Natural killer cell treated with Interleukin-12 subunit alpha and Interleukin-12 subunit beta and Interleukin-15 and Interleukin-18, amount 100 ng/mL, for 72 hours (primary cell): ENCODE data around the gene STAT5A. TPM values are rescaled to one million over a fixed set of nuclear protein-coding genes. Genes with fewer than 3 reads are reported as not detected.
"Not testable (repeated sequence)": the region's sequence is repeated elsewhere in the genome, so short reads cannot be mapped to it uniquely, and the experiment has no call there.

Experiments used
- ATAC-seq, 2 donors: fragments of 150-1000 bp; cut with Tn5 transposase in 1 of 2; sonication (Bioruptor Pico), chemical (Tn5 transposase) in 1 of 2; 2 replicates each; pipeline ENCODE4 v1.10.0; 2021
- DNase-seq: peaks from one replicate; pipeline ENCODE4 v3.0.0; 2022; ENCODE audit warnings: low spot score
- H3K27ac Mint-ChIP-seq, 2 donors: 1 replicate in 1 of 2; 2 replicates in 1 of 2; pipeline ENCODE4 v1.8.0; 2022; ENCODE audit warnings: mixed read lengths in 2 of 2, mild to moderate bottlenecking in 1 of 2, moderate library complexity in 1 of 2
- H3K27me3 Mint-ChIP-seq, 2 donors: 1 replicate in 1 of 2; 2 replicates in 1 of 2; pipeline ENCODE4 v1.8.0; 2022; ENCODE audit warnings: mixed read lengths in 2 of 2
- H3K36me3 Mint-ChIP-seq: one replicate; pipeline ENCODE4 v1.8.0; 2022; ENCODE audit warnings: mixed read lengths
- H3K4me1 Mint-ChIP-seq, 2 donors: 1 replicate in 1 of 2; 2 replicates in 1 of 2; pipeline ENCODE4 v1.8.0; 2022; ENCODE audit warnings: low read depth in 2 of 2, mixed read lengths in 2 of 2, mild to moderate bottlenecking in 1 of 2
- H3K4me3 Mint-ChIP-seq: one replicate; pipeline ENCODE4 v1.8.0; 2022; ENCODE audit warnings: mixed read lengths
- H3K9me3 Mint-ChIP-seq: 2 replicates; pipeline ENCODE4 v1.8.0; 2022; ENCODE audit warnings: mixed read lengths
- total RNA-seq, 2 donors: library from RNA; stranded (reverse); gene quantifications; one replicate each; pipeline ENCODE4 v1.2.3, GENCODE V29; 2022

The STAT5A gene
- total RNA-seq: 100 to 1,000 TPM; 187 to 392 TPM

GRCh38 chr17:42287977-42288802, at the start of gene STAT5A:
TSS of gene STAT5A (plus strand) at chr17:42288498. CDS start at chr17:42289412, 914 bp downstream.
- H3K36me3 Mint-ChIP-seq: peaks cover 16% of the 10 kb centered on the region
- peak within 1 kb of the TSS; percentile 93 for H3K4me3 Mint-ChIP-seq
- ATAC-seq (peak; percentile 88 to 89), DNase-seq (peak; percentile 92)
- no peaks in the 10 kb centered on the region for H3K9me3 Mint-ChIP-seq
- peaks cover 43 to 52% of the 10 kb centered on the region in 2 donors for H3K4me1 Mint-ChIP-seq
- H3K27ac Mint-ChIP-seq: peak within 1 kb of the TSS; percentile 98 to 100
- H3K27me3 Mint-ChIP-seq: no peaks in the 10 kb centered on the region

GRCh38 chr17:42239576-42239975, 48.7 kb upstream of the STAT5A start:
- DNase-seq, H3K4me3 Mint-ChIP-seq, H3K9me3 Mint-ChIP-seq, ATAC-seq, H3K36me3 Mint-ChIP-seq, H3K27me3 Mint-ChIP-seq: not testable (repeated sequence)
- Mint-ChIP-seq H3K27ac (peak overlapping the region in 1 of 2 donors; percentile 54), H3K4me1 (peaks cover 26 to 30% of the 10 kb centered on the region in 2 donors)

- no peak for ATAC-seq
- H3K36me3 Mint-ChIP-seq: no peaks in the 10 kb centered on the region
Measured at GRCh38 chr17:42240201-42240600, 48.1 kb upstream of the STAT5A start.

GRCh38 chr17:42240863-42241262, 47.4 kb upstream of the STAT5A start:
- not testable (repeated sequence) for DNase-seq, H3K4me3 Mint-ChIP-seq, H3K27me3 Mint-ChIP-seq, H3K36me3 Mint-ChIP-seq, ATAC-seq, H3K9me3 Mint-ChIP-seq
- Mint-ChIP-seq H3K4me1 (peaks cover 24 to 30% of the 10 kb centered on the region in 2 donors), H3K27ac (peak overlapping the region in 1 of 2 donors; percentile 54)

More at GRCh38 chr17:42240201-42240600, 48.1 kb upstream of the STAT5A start:
- Mint-ChIP-seq H3K4me3 (no peak overlapping the region), H3K27me3 (no peaks in the 10 kb centered on the region), H3K9me3 (no peaks in the 10 kb centered on the region), H3K27ac (peak overlapping the region in 1 of 2 donors; percentile 54), H3K4me1 (peaks cover 22 to 30% of the 10 kb centered on the region in 2 donors)
- no peak for DNase-seq

GRCh38 chr17:42241871-42242270, 46.4 kb upstream of the STAT5A start:
- DNase-seq (no peak), ATAC-seq (no peak)
- H3K27ac Mint-ChIP-seq: peak overlapping the region in 1 of 2 donors; percentile 38
- H3K4me3 Mint-ChIP-seq: no peak overlapping the region
- no peaks in the 10 kb centered on the region for H3K9me3 Mint-ChIP-seq
- peaks cover 25 to 35% of the 10 kb centered on the region in 2 donors for H3K4me1 Mint-ChIP-seq
- no peaks in the 10 kb centered on the region for H3K27me3 Mint-ChIP-seq
- no peaks in the 10 kb centered on the region for H3K36me3 Mint-ChIP-seq

DNA sequence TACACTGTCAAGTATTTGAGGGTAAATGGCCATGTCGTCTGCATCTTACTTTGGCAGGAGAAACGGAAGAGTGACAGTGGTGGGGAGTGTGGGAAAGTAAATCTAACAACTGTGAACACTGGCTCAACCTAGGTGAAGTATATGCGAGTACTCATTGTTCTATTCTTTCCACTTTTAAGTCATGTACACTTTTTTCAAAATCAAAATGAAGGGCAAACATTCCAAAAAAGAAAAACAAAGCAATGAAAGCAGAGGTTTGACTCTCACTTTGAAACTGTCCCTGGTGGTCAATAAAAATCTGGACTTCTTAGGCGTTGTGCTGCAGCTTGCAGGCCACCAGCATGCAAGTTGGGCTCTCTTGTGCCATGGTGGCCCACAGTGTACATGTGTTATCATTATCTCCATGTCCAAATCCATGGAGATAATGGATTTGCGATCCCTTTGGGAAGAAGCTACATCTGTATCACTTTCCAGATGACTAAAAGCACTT, 44.8 kb upstream of the STAT5A start:
- Mint-ChIP-seq H3K4me3 (no peak overlapping the region), H3K9me3 (no peaks in the 10 kb centered on the region), H3K27ac (peak overlapping the region in 1 of 2 donors; percentile 4), H3K27me3 (no peaks in the 10 kb centered on the region), H3K4me1 (peaks cover 35 to 45% of the 10 kb centered on the region in 2 donors), H3K36me3 (no peaks in the 10 kb centered on the region)
- ATAC-seq (no peak), DNase-seq (no peak)

- Mint-ChIP-seq H3K4me1 (peaks cover 40 to 51% of the 10 kb centered on the region in 2 donors), H3K27ac (peak overlapping the region in 1 of 2 donors; percentile 4)
- not testable (repeated sequence) for H3K4me3 Mint-ChIP-seq, ATAC-seq, H3K9me3 Mint-ChIP-seq, H3K36me3 Mint-ChIP-seq, DNase-seq, H3K27me3 Mint-ChIP-seq
Measured at GRCh38 chr17:42244116-42244515, 44.2 kb upstream of the STAT5A start.

- not testable (repeated sequence) for ATAC-seq, DNase-seq, H3K9me3 Mint-ChIP-seq, H3K36me3 Mint-ChIP-seq, H3K27me3 Mint-ChIP-seq, H3K27ac Mint-ChIP-seq, H3K4me3 Mint-ChIP-seq
- H3K4me1 Mint-ChIP-seq: peaks cover 46 to 54% of the 10 kb centered on the region in 2 donors
Measured at GRCh38 chr17:42245183-42245582, 43.1 kb upstream of the STAT5A start.

DNA sequence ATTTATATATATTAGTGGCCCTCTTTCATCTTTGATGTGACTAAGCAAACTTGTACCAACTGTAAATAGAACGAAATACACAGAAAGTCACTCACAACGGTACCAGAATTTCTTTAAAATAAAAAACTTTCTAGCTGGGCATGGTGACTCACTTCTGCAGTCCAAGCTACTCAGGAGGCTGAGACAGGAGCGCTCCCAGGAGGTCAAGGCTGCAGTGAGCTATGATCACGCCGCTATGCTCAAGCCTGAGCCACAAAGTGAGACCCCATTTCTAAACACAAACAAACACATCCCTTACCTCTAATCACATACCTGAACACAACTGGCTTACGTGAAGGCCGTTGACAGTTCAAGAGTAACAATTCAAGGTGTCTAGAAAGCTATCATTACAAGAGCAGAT, 41.8 kb upstream of the STAT5A start:
- no peaks in the 10 kb centered on the region for H3K27me3 Mint-ChIP-seq
- peaks cover 51 to 58% of the 10 kb centered on the region in 2 donors for H3K4me1 Mint-ChIP-seq
- peak overlapping the region; percentile 95 to 98 for H3K27ac Mint-ChIP-seq
- H3K36me3 Mint-ChIP-seq: no peaks in the 10 kb centered on the region
- DNase-seq (no peak), ATAC-seq (no peak)
- H3K9me3 Mint-ChIP-seq: no peaks in the 10 kb centered on the region
- H3K4me3 Mint-ChIP-seq: peak overlapping the region; percentile 74

GRCh38 chr17:42247734-42248133, 40.6 kb upstream of the STAT5A start:
- Mint-ChIP-seq H3K36me3 (no peaks in the 10 kb centered on the region), H3K4me3 (peak overlapping the region; percentile 74), H3K27me3 (no peaks in the 10 kb centered on the region), H3K9me3 (no peaks in the 10 kb centered on the region), H3K27ac (peak overlapping the region; percentile 95 to 98), H3K4me1 (peaks cover 57% of the 10 kb centered on the region in 2 donors)
- ATAC-seq (no peak), DNase-seq (no peak)

GRCh38 chr17:42248351-42249179, 39.7 kb upstream of the STAT5A start:
- H3K9me3 Mint-ChIP-seq: no peaks in the 10 kb centered on the region
- ATAC-seq: peak; percentile 90 to 93

GRCh38 chr17:42249681-42250446, 38.4 kb upstream of the STAT5A start:
- peaks cover 62 to 65% of the 10 kb centered on the region in 2 donors for H3K4me1 Mint-ChIP-seq

More at GRCh38 chr17:42248351-42249179, 39.7 kb upstream of the STAT5A start:
- H3K4me1 Mint-ChIP-seq: peaks cover 60 to 61% of the 10 kb centered on the region in 2 donors
- no peaks in the 10 kb centered on the region for H3K27me3 Mint-ChIP-seq
- peak overlapping the region; percentile 89 for H3K4me3 Mint-ChIP-seq
- H3K36me3 Mint-ChIP-seq: no peaks in the 10 kb centered on the region
- peak; percentile 87 for DNase-seq
- peak overlapping the region; percentile 95 to 98 for H3K27ac Mint-ChIP-seq

DNA sequence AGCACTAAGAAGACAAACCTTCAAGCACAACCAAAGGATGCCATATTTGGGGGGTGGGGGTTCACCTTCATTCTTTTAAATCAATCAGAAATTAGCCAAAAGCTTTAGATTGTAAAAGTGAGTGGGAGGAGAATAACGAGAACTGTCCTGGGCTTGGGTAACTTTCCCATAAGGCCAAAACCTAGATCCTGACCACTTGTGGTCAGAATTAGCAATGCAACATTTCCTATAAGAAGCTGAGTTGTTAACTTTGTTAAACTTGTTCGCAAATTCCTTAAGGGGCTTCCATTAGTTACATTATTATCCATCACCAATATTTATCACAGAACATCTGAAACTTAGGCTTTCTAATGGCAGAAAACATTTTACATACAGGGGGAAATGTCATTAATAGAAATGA, 37.2 kb upstream of the STAT5A start:
- H3K4me3 Mint-ChIP-seq: peak overlapping the region; percentile 89
- H3K36me3 Mint-ChIP-seq: no peaks in the 10 kb centered on the region
- no peaks in the 10 kb centered on the region for H3K9me3 Mint-ChIP-seq
- peaks cover 65 to 72% of the 10 kb centered on the region in 2 donors for H3K4me1 Mint-ChIP-seq
- H3K27ac Mint-ChIP-seq: peak overlapping the region; percentile 95 to 98
- ATAC-seq (no peak), DNase-seq (peak; percentile 66)
- no peaks in the 10 kb centered on the region for H3K27me3 Mint-ChIP-seq

More at GRCh38 chr17:42249681-42250446, 38.4 kb upstream of the STAT5A start:
- ATAC-seq (peak; percentile 67), DNase-seq (peak; percentile 66)
- Mint-ChIP-seq H3K27me3 (no peaks in the 10 kb centered on the region), H3K9me3 (no peaks in the 10 kb centered on the region), H3K4me3 (peak overlapping the region; percentile 89), H3K27ac (peak overlapping the region; percentile 95 to 98), H3K36me3 (no peaks in the 10 kb centered on the region)
